K562 (cell line): ENCODE data around the gene CALY. TPM values are rescaled to one million over a fixed set of nuclear protein-coding genes. Genes with fewer than 3 reads are reported as not detected.

Experiments
- ATAC-seq: fragments of 200-7000 bp; cut with Tn5 transposase; 3 replicates; pipeline ENCODE4 v1.9.1; 2020; ENCODE audit warnings: moderate library complexity
- BruUV-seq: library from RNA; stranded (reverse); fragments of 400-500 nt; replicated peaks from 2 replicates; lab custom pipeline; 2021; lab: Mats Ljungman, UMichigan
- CTCF ChIA-PET: fragments of 300-600 bp; formaldehyde crosslinking; extraction: SDS; loops from one replicate; lab custom pipeline; 2021; ENCODE audit warnings: low intra/inter-chr PET ratio; lab: Yijun Ruan, JAX
- POLR2A ChIA-PET: fragments of 300-600, 350-650 bp; sonication (Branson Sonifier 250); formaldehyde crosslinking; extraction: SDS; loops from one replicate; lab custom pipeline; 2021; ENCODE audit warnings: antibody characterized with exemption, inconsistent platforms; lab: Yijun Ruan, JAX
- DNase-seq, 4 experiments: peaks; one replicate each; pipeline versions ENCODE4 v3.0.0 to v3.0.0-alpha.2; 2011 to 2018; ENCODE audit warnings: low spot score in 3 of 4, mixed read lengths in 3 of 4; ENCODE audit errors: extremely low read depth in 1 of 4
- FAIRE-seq: peaks from 2 replicates; lab custom pipeline; 2011; peaks lifted over from hg19 to GRCh38; lab: Jason Lieb, UNC
- H2AFZ ChIP-seq: 2 replicates; pipeline ENCODE4 v1.6.0; 2011; ENCODE audit warnings: low read depth, low read length, control low read depth, inconsistent platforms
- H3K27ac ChIP-seq: fragments of 200-600 bp; 3 replicates; pipeline ENCODE4 v1.8.0; 2011; ENCODE audit warnings: low read depth, mild to moderate bottlenecking, control low read depth, inconsistent platforms, low read length, moderate library complexity, mixed read lengths; ENCODE audit errors: extremely low read depth
- H3K27me3 ChIP-seq, 2 experiments: fragments of 300-600 bp in 1 of 2; 2 replicates in 1 of 2; 3 replicates in 1 of 2; pipeline versions ENCODE4 v1.6.0 to v1.8.0; 2011; ENCODE audit warnings: inconsistent platforms in 2 of 2, low read length in 2 of 2, mild to moderate bottlenecking in 1 of 2, mixed read lengths in 1 of 2, moderate library complexity in 1 of 2; ENCODE audit not compliant: control insufficient read depth in 2 of 2, insufficient read depth in 2 of 2
- H3K36me3 ChIP-seq: fragments of 300-600 bp; 3 replicates; pipeline ENCODE4 v1.8.0; 2011; ENCODE audit warnings: mild to moderate bottlenecking, low read length, inconsistent platforms; ENCODE audit not compliant: control insufficient read depth, insufficient read depth
- H3K4me1 ChIP-seq, 2 experiments: fragments of 200-600 bp in 1 of 2; replicated peaks in 1 of 2; 2 replicates in 1 of 2; 3 replicates in 1 of 2; pipeline versions ENCODE4 v1.5.1 to v1.8.0; 2011; ENCODE audit warnings: inconsistent platforms in 2 of 2, low read length in 2 of 2, mild to moderate bottlenecking in 1 of 2, mixed read lengths in 1 of 2, moderate library complexity in 1 of 2; ENCODE audit not compliant: control insufficient read depth in 2 of 2, insufficient read depth in 2 of 2
- H3K4me2 ChIP-seq: 2 replicates; pipeline ENCODE4 v1.6.1; 2011; ENCODE audit warnings: low read length, control low read depth, inconsistent platforms, mixed read lengths; ENCODE audit not compliant: insufficient read depth
- H3K4me3 ChIP-seq: fragments of 200-600 bp; sonication (generic), shearing (Covaris generic); 2 replicates; pipeline ENCODE4 v1.5.1; 2016; ENCODE audit warnings: control low read depth, inconsistent platforms
- H3K79me2 ChIP-seq: fragments of 200-600 bp; 3 replicates; pipeline ENCODE4 v1.8.0; 2011; ENCODE audit warnings: low read length, inconsistent platforms; ENCODE audit not compliant: control insufficient read depth, insufficient read depth
- H3K9ac ChIP-seq, 2 experiments: 2 replicates each; pipeline versions ENCODE4 v1.6.0 to v1.6.1; 2011; ENCODE audit warnings: low read depth in 2 of 2, low read length in 2 of 2, control low read depth in 1 of 2, inconsistent platforms in 1 of 2, mild to moderate bottlenecking in 1 of 2, mixed read lengths in 1 of 2; ENCODE audit not compliant: insufficient read depth in 1 of 2
- H3K9me1 ChIP-seq: one replicate; pipeline ENCODE4 v1.6.0; 2011; ENCODE audit warnings: inconsistent platforms, mild to moderate bottlenecking, low read length, moderate library complexity; ENCODE audit not compliant: control insufficient read depth, insufficient read depth
- H3K9me3 ChIP-seq: replicated peaks from 2 replicates; pipeline ENCODE4 v1.5.1; 2011; ENCODE audit warnings: low read depth, low read length, inconsistent platforms; ENCODE audit not compliant: control insufficient read depth, insufficient read depth
- H4K20me1 ChIP-seq: replicated peaks from 2 replicates; pipeline ENCODE4 v1.6.1; 2011; ENCODE audit warnings: low read length, inconsistent platforms, mixed read lengths; ENCODE audit not compliant: control insufficient read depth, insufficient read depth
- ATF7 ChIP-seq: fragments of 450-650 bp; IDR thresholded peaks from 2 replicates; pipeline ENCODE4 v1.7.1; 2014; ENCODE audit warnings: mild to moderate bottlenecking, moderate library complexity
- CREM ChIP-seq: IDR thresholded peaks from 2 replicates; pipeline ENCODE4 v1.6.1; 2014; ENCODE audit warnings: antibody characterized with exemption, low read depth
- EGR1 ChIP-seq: fragments of 450-650 bp; conservative IDR thresholded peaks from 2 replicates; pipeline ENCODE4 v1.6.1; 2017; ENCODE audit warnings: mild to moderate bottlenecking
- FOSL1 ChIP-seq: fragments of 200-800 bp; sonication (Bioruptor generic); conservative IDR thresholded peaks from 2 replicates; pipeline ENCODE4 v1.6.1; 2016; ENCODE audit warnings: missing genetic modification characterization, missing compliant biosample characterization
- HLTF ChIP-seq: fragments of 450-650 bp; IDR thresholded peaks from 2 replicates; pipeline ENCODE4 v1.6.1; 2016
- MAZ ChIP-seq, 2 experiments: fragments of 450-650 bp in 1 of 2; sonication (generic) in 1 of 2; formaldehyde crosslinking; IDR thresholded peaks in 1 of 2; conservative IDR thresholded peaks in 1 of 2; 2 replicates each; pipeline versions ENCODE4 v1.4.0 to v1.5.0; 2020; ENCODE audit warnings: mild to moderate bottlenecking in 1 of 2, missing genetic modification reagents in 1 of 2
- NCOR1 ChIP-seq: fragments of 450-650 bp; IDR thresholded peaks from 2 replicates; pipeline ENCODE4 v1.6.1; 2016; ENCODE audit warnings: mild to moderate bottlenecking, moderate library complexity
- RBFOX2 ChIP-seq: fragments of 200-400 bp; formaldehyde crosslinking; IDR thresholded peaks from 2 replicates; pipeline ENCODE4 v1.6.1; 2017; ENCODE audit warnings: low read depth, mild to moderate bottlenecking, low read length, moderate library complexity
- SP1 ChIP-seq: sonication (generic); formaldehyde crosslinking; IDR thresholded peaks from 2 replicates; pipeline ENCODE4 v1.8.1; 2022; ENCODE audit warnings: mild to moderate bottlenecking, missing genetic modification reagents
- TBP ChIP-seq: optimal IDR thresholded peaks from 2 replicates; pipeline ENCODE3; 2011; ENCODE audit warnings: low read depth, low read length, improper control_type of control experiment
- WGBS: fragments of 100-300 bp; shearing (Covaris generic); methylation state at CpG from one replicate; pipeline ENCODE4 v1.1.6; 2016; ENCODE audit warnings: low coverage, mixed read lengths; ENCODE audit not compliant: insufficient coverage; ENCODE audit errors: missing lambda C conversion rate; 5-methylcytosine and 5-hydroxymethylcytosine counted together
- in situ Hi-C: fragments of 300-500 bp; cut with MboI; formaldehyde crosslinking; loops from 4 replicates; pipeline ENCODE4 v1.15.0; 2018; ENCODE audit warnings: inconsistent platforms, mixed read lengths
- intact Hi-C: fragments of 100-400 bp; cut with micrococcal nuclease; formaldehyde crosslinking; loops from 2 replicates; pipeline ENCODE4 v1.14.2; 2022
- polyA plus RNA-seq, 8 experiments: library from polyadenylated mRNA; depleted of rRNA in 4 of 8; stranded (reverse) in 5 of 8; unstranded in 3 of 8; fragments of >200 nt; fragmentation: Nextera tagmentation in 2 of 8; fragmentation: Illumina TruSeq in 1 of 8; extraction: Ambion mirVana in 2 of 8; extraction: Trizol in 1 of 8; gene quantifications; 2 replicates each; pipeline versions ENCODE4 v1.2.1 to v1.2.3, GENCODE V29; 2011 to 2014; ENCODE audit warnings: inconsistent platforms in 1 of 8, missing spikeins in 1 of 8
- total RNA-seq, 7 experiments: library from RNA; depleted of rRNA in 6 of 7; stranded (reverse); fragments of >200 nt in 6 of 7; fragmentation: Illumina TruSeq in 2 of 7; extraction: Trizol in 2 of 7; gene quantifications; 2 replicates each; pipeline versions ENCODE4 v1.2.1 to v1.2.3, GENCODE V29; 2011 to 2021; ENCODE audit warnings: low replicate concordance in 1 of 7
- TF ChIP-seq, protein P1 (sequence below): sonication (generic); formaldehyde crosslinking; IDR thresholded peaks from 2 replicates; pipeline ENCODE4 v1.8.0; 2023; ENCODE audit warnings: mild to moderate bottlenecking, missing genetic modification reagents
- TF ChIP-seq, protein P2 (sequence below): sonication (generic); formaldehyde crosslinking; IDR thresholded peaks from 2 replicates; pipeline ENCODE4 v1.8.0; 2022; ENCODE audit warnings: missing genetic modification reagents, mild to moderate bottlenecking, moderate library complexity, borderline replicate concordance

Gene CALY
- total and polyA plus RNA-seq, 9 of the 15 experiments (the other 6 are each of a cell fraction or from before 2014, with no cell fraction given) = not detected

DNA sequence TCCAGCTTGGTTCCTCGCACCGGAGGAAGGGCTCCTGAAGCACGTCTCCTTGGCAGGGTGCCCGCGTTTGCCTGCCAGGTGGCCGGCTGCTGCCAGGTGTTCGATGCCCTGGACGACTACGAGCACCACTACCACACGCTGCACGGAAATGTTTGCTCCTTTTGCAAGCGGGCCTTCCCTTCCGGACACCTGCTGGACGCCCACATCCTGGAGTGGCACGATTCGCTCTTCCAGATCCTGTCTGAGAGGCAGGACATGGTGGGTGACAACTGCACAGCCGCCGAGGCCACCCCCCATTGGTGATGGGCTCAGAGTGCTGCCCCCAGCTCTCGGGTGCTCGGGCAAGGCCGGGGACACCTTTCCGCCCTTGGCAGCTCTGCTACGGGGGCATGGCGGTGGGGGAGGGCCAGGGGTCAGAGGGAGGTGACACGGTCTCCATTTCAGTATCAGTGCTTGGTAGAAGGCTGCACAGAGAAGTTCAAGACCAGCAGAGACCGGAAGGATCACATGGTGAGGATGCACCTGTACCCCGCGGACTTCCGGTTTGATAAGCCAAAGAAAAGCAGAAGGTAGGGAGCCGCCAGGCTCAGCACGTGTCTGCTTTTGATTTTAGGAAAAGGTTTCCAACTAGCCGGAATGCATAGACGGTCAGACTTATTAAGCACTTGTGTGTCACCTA, 26.8 kb downstream of the CALY start:
- Histone ChIP-seq H2AFZ (no peak overlapping the region), H3K4me1 (peaks cover 21 to 45% of the 10 kb centered on the region in 2 experiments), H3K27me3 (no peaks in the 10 kb centered on the region), H3K9me1 (no peaks in the 10 kb centered on the region), H3K79me2 (peaks cover 42% of the 10 kb centered on the region), H3K9ac (peak overlapping the region in 1 of 2 experiments; percentile 31; a peak in 1 of 4 replicates), H3K4me2 (no peak overlapping the region; the same call in 1 of the 2 replicates), H3K4me3 (no peak overlapping the region), H3K9me3 (no peaks in the 10 kb centered on the region), H4K20me1 (no peaks in the 10 kb centered on the region), H3K27ac (no peak overlapping the region), H3K36me3 (peaks cover 37% of the 10 kb centered on the region; the same call in 2 of the 3 replicates)
- ChIA-PET POLR2A (no interaction called here), CTCF (no interaction called here)
- BruUV-seq = no TSS peak
- in situ Hi-C loops (loop anchor here (5.0 kb wide), 2 partner anchors 63 to 168 kb away; no protein-coding TSS in a partner anchor), intact Hi-C loops (no loop called here)
- TF ChIP-seq RBFOX2 = peak; percentile 41; the same call in 1 of the 2 replicates
- TF ChIP-seq NCOR1 = no peak
- WGBS = 87% methylated on average over 23 of the region's 33 CpGs
- DNase-seq (no peak), FAIRE-seq (no peak), ATAC-seq (no peak)

DNA sequence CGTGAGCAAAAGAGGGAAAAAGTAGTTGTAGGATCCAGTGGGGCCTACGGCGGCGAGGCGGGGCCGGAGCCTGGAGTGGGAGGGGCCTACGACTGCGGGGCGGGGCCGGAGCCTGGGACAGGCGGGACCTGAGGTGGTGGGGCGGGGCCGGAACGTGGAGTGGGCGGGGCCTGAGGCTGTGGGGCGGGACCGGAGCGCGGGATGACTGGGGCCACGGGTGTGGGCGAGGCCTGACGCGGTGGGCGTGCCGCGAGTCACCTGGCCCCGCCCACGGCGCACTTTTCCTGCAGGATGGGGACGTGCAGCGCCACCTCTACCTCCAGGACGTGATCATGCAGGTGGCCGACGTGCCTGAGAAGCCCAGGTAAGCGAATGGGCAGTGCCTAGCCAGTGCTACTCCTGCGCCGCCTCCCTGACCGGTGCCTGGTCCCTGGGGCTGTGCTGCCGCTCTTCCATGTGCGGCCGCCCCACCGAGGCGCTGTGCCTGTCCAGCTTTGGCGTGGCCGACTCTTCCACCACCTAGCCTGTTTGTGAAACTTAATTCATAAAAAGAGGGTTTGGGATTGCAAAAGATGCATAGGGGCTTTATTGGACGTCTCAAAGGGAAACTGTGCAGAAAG, 27.5 kb downstream of the CALY start:
- intact Hi-C loops = no loop called here
- Histone ChIP-seq H4K20me1 (no peaks in the 10 kb centered on the region), H3K9me1 (no peaks in the 10 kb centered on the region), H3K9ac (peak overlapping the region; percentile 75 to 96), H3K4me3 (peak overlapping the region; percentile 67), H3K79me2 (peaks cover 48% of the 10 kb centered on the region), H3K27me3 (no peaks in the 10 kb centered on the region), H2AFZ (peak overlapping the region; percentile 90; the same call in 1 of the 2 replicates), H3K27ac (peak overlapping the region; percentile 85), H3K4me1 (peaks cover 21 to 39% of the 10 kb centered on the region in 2 experiments), H3K4me2 (peak overlapping the region; percentile 92), H3K9me3 (no peaks in the 10 kb centered on the region), H3K36me3 (peaks cover 37% of the 10 kb centered on the region; the same call in 2 of the 3 replicates)
- ATAC-seq = peak; percentile 85
- peak; percentile 85 to 94 (median 90) for DNase-seq
- BruUV-seq = TSS peak; percentile 23
- 70% methylated on average over 2 of the region's 46 CpGs for WGBS
- ChIA-PET CTCF (interaction anchor here (1.0 kb wide), 1 partner anchor 165 kb away, joined by 3 read pairs; no protein-coding TSS in a partner anchor), POLR2A (no interaction called here)
- FAIRE-seq = peak; percentile 32
- in situ Hi-C loops = loop anchor here (5.0 kb wide), 2 partner anchors 62 to 167 kb away; no protein-coding TSS in a partner anchor
- no peak for TF ChIP-seq HLTF
- peak; percentile 82 for TF ChIP-seq SP1 (CRISPR knock-in tag)
- TF ChIP-seq FOSL1 (tag) = 0 out of 2 replicates have a peak, but pooled peaks have one; percentile 6
- TF ChIP-seq, protein P1, sequence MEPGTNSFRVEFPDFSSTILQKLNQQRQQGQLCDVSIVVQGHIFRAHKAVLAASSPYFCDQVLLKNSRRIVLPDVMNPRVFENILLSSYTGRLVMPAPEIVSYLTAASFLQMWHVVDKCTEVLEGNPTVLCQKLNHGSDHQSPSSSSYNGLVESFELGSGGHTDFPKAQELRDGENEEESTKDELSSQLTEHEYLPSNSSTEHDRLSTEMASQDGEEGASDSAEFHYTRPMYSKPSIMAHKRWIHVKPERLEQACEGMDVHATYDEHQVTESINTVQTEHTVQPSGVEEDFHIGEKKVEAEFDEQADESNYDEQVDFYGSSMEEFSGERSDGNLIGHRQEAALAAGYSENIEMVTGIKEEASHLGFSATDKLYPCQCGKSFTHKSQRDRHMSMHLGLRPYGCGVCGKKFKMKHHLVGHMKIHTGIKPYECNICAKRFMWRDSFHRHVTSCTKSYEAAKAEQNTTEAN (CRISPR knock-in tag) = no peak
- peak; percentile 15 for TF ChIP-seq TBP
- TF ChIP-seq ATF7 = peak; percentile 73; the same call in 1 of the 2 replicates
- TF ChIP-seq, protein P2, sequence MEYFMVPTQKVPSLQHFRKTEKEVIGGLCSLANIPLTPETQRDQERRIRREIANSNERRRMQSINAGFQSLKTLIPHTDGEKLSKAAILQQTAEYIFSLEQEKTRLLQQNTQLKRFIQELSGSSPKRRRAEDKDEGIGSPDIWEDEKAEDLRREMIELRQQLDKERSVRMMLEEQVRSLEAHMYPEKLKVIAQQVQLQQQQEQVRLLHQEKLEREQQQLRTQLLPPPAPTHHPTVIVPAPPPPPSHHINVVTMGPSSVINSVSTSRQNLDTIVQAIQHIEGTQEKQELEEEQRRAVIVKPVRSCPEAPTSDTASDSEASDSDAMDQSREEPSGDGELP (CRISPR knock-in tag) = peak; percentile 22; the same call in 1 of the 2 replicates
- 0 out of 4 replicates have a peak, but pooled peaks of 1 of the 2 experiments have one; percentile 7 for TF ChIP-seq MAZ (CRISPR knock-in tag; conservative IDR thresholded peaks at IDR 0.05 in 1 of 2, IDR thresholded peaks at IDR 0.05 in 1 of 2)
- TF ChIP-seq EGR1 = peak; percentile 48
- TF ChIP-seq CREM = peak; percentile 38; the same call in 1 of the 2 replicates
